H1 (cell line): ENCODE results near the gene MKLN1. TPM values are rescaled to one million over a fixed set of nuclear protein-coding genes. Genes with fewer than 3 reads are reported as not detected.
A peak's percentile ranks its signal among the peaks of the same experiment; 100 is the strongest.

Source experiments
- CTCF ChIA-PET: fragments of 300-600 bp; sonication (Branson Sonifier 250); formaldehyde crosslinking; loops from one replicate; lab custom pipeline; 2021; ENCODE audit not compliant: partially characterized antibody; lab: Charles Lee
- POLR2A ChIA-PET: fragments of 300-600 bp; sonication (Branson Sonifier 250); formaldehyde crosslinking; loops from one replicate; lab custom pipeline; 2021; ENCODE audit warnings: inconsistent platforms; ENCODE audit not compliant: partially characterized antibody; lab: Charles Lee
- DNase-seq, 2 experiments: peaks; one replicate each; pipeline versions ENCODE4 v3.0.0 to v3.0.0-alpha.2; 2010 to 2022; ENCODE audit warnings: low spot score in 2 of 2, low read depth in 1 of 2, mixed read lengths in 1 of 2
- FAIRE-seq: peaks from 2 replicates; lab custom pipeline; 2011; peaks lifted over from hg19 to GRCh38; lab: Jason Lieb, UNC
- H2AFZ ChIP-seq: 2 replicates; pipeline ENCODE4 v1.8.1; 2012; ENCODE audit warnings: low read length, inconsistent platforms
- H2AK5ac ChIP-seq: 2 replicates; pipeline ENCODE4 v1.6.1; 2013; ENCODE audit warnings: low read depth, low read length
- H2BK120ac ChIP-seq: replicated peaks from 2 replicates; pipeline ENCODE3; 2013; ENCODE audit warnings: low read depth, low read length, inconsistent platforms
- H2BK12ac ChIP-seq: 2 replicates; pipeline ENCODE4 v1.6.1; 2013; ENCODE audit warnings: low read depth, low read length
- H2BK15ac ChIP-seq: 2 replicates; pipeline ENCODE4 v1.6.1; 2013; ENCODE audit warnings: low read length
- H2BK20ac ChIP-seq: 2 replicates; pipeline ENCODE4 v1.6.1; 2013; ENCODE audit warnings: low read length
- H2BK5ac ChIP-seq: 2 replicates; pipeline ENCODE4 v1.6.1; 2013; ENCODE audit warnings: low read depth, low read length
- H3K14ac ChIP-seq: 2 replicates; pipeline ENCODE4 v1.6.1; 2013; ENCODE audit warnings: inconsistent platforms; ENCODE audit not compliant: insufficient read length
- H3K18ac ChIP-seq: 2 replicates; pipeline ENCODE4 v1.6.1; 2013; ENCODE audit warnings: low read length; ENCODE audit errors: extremely low read depth
- H3K23ac ChIP-seq: 2 replicates; pipeline ENCODE4 v1.6.1; 2013; ENCODE audit warnings: inconsistent platforms; ENCODE audit not compliant: insufficient read length
- H3K23me2 ChIP-seq: 2 replicates; pipeline ENCODE4 v1.6.1; 2013; ENCODE audit warnings: low read depth, low read length
- H3K27ac ChIP-seq: 2 replicates; pipeline ENCODE4 v1.6.1; 2011; ENCODE audit warnings: low read depth, low read length, inconsistent platforms
- H3K27me3 ChIP-seq, 4 experiments: replicated peaks in 1 of 4; 1 replicate in 1 of 4; 2 replicates in 3 of 4; pipeline versions ENCODE4 v1.6.1 to v1.8.1; 2011 to 2013; ENCODE audit warnings: low read length in 3 of 4, mild to moderate bottlenecking in 3 of 4, inconsistent platforms in 2 of 4, mixed read lengths in 2 of 4, moderate library complexity in 1 of 4; ENCODE audit not compliant: control insufficient read depth in 3 of 4, insufficient read depth in 3 of 4; ENCODE audit errors: extremely low read depth in 1 of 4
- H3K36me3 ChIP-seq, 4 experiments: 2 replicates each; pipeline versions ENCODE4 v1.6.1 to v1.8.1; 2011 to 2013; ENCODE audit warnings: mild to moderate bottlenecking in 4 of 4, low read length in 3 of 4, moderate library complexity in 2 of 4, control low read depth in 1 of 4, inconsistent platforms in 1 of 4; ENCODE audit not compliant: insufficient read depth in 4 of 4, control insufficient read depth in 2 of 4
- H3K4ac ChIP-seq: replicated peaks from 2 replicates; pipeline ENCODE3; 2013; ENCODE audit warnings: low read length, low read depth, mixed read lengths, inconsistent platforms; ENCODE audit not compliant: insufficient read length
- H3K4me1 ChIP-seq, 4 experiments: replicated peaks in 1 of 4; 1 replicate in 1 of 4; 2 replicates in 3 of 4; pipeline versions ENCODE4 v1.6.1 to v1.8.1; 2011 to 2013; ENCODE audit warnings: low read length in 3 of 4, inconsistent platforms in 2 of 4, mixed read lengths in 1 of 4; ENCODE audit not compliant: insufficient read depth in 4 of 4, control insufficient read depth in 3 of 4
- H3K4me2 ChIP-seq, 2 experiments: 2 replicates each; pipeline versions ENCODE4 v1.6.1 to v1.8.1; 2011 to 2013; ENCODE audit warnings: low read depth in 2 of 2, low read length in 2 of 2, control low read depth in 1 of 2, inconsistent platforms in 1 of 2, mild to moderate bottlenecking in 1 of 2; ENCODE audit not compliant: insufficient read depth in 1 of 2
- H3K4me3 ChIP-seq, 4 experiments: fragments of 200-600, 300-600 bp in 1 of 4; sonication (generic), shearing (Covaris generic), sonication (Bioruptor Twin) in 1 of 4; 2 replicates each; pipeline versions ENCODE4 v1.5.1 to v1.8.1; 2011 to 2016; ENCODE audit warnings: low read length in 4 of 4, low read depth in 3 of 4, control low read depth in 2 of 4, inconsistent platforms in 2 of 4, mild to moderate bottlenecking in 2 of 4, mixed read lengths in 1 of 4, moderate library complexity in 1 of 4; ENCODE audit not compliant: insufficient read depth in 2 of 4; ENCODE audit errors: extremely low read depth in 1 of 4
- H3K56ac ChIP-seq: replicated peaks from 2 replicates; pipeline ENCODE3; 2013; ENCODE audit warnings: low read depth, mild to moderate bottlenecking, mixed read lengths, low read length, inconsistent platforms; ENCODE audit not compliant: insufficient read length
- H3K79me1 ChIP-seq: 2 replicates; pipeline ENCODE4 v1.6.1; 2013; ENCODE audit warnings: low read depth, low read length, control low read depth
- H3K79me2 ChIP-seq, 2 experiments: 2 replicates each; pipeline versions ENCODE4 v1.6.1 to v1.8.1; 2012 to 2013; ENCODE audit warnings: low read length in 2 of 2, mild to moderate bottlenecking in 2 of 2, inconsistent platforms in 1 of 2; ENCODE audit not compliant: insufficient read depth in 2 of 2, control insufficient read depth in 1 of 2
- H3K9ac ChIP-seq, 4 experiments: replicated peaks in 1 of 4; 1 replicate in 1 of 4; 2 replicates in 3 of 4; pipeline versions ENCODE4 v1.6.1 to v1.8.1; 2011 to 2013; ENCODE audit warnings: low read depth in 3 of 4, low read length in 3 of 4, control low read depth in 2 of 4, mild to moderate bottlenecking in 2 of 4, moderate library complexity in 2 of 4, inconsistent platforms in 1 of 4; ENCODE audit errors: extremely low read depth in 1 of 4
- H3K9me3 ChIP-seq, 2 experiments: 2 replicates each; pipeline versions ENCODE4 v1.6.1 to v1.8.1; 2012 to 2013; ENCODE audit warnings: mild to moderate bottlenecking in 2 of 2, moderate library complexity in 2 of 2, control low read depth in 1 of 2, inconsistent platforms in 1 of 2, low read depth in 1 of 2, low read length in 1 of 2, mixed read lengths in 1 of 2; ENCODE audit not compliant: insufficient read depth in 2 of 2
- H4K20me1 ChIP-seq, 2 experiments: replicated peaks in 1 of 2; 2 replicates each; pipeline versions ENCODE3 to v1.8.1; 2011 to 2013; ENCODE audit warnings: inconsistent platforms in 2 of 2, low read length in 2 of 2, mild to moderate bottlenecking in 1 of 2; ENCODE audit not compliant: insufficient read depth in 2 of 2, control insufficient read depth in 1 of 2
- H4K5ac ChIP-seq: 2 replicates; pipeline ENCODE4 v1.6.1; 2013; ENCODE audit warnings: low read length, low read depth, mixed read lengths, inconsistent platforms; ENCODE audit not compliant: insufficient read length
- H4K8ac ChIP-seq: 2 replicates; pipeline ENCODE4 v1.8.0; 2013; ENCODE audit warnings: mild to moderate bottlenecking, moderate library complexity, low read length, inconsistent platforms; ENCODE audit not compliant: insufficient read depth; ENCODE audit errors: extremely low read depth
- H4K91ac ChIP-seq: replicated peaks from 2 replicates; pipeline ENCODE3; 2013; ENCODE audit warnings: low read length, mixed read lengths, inconsistent platforms; ENCODE audit not compliant: insufficient read length
- ASH2L ChIP-seq: fragments of 200-600, 300-600 bp; sonication (generic); IDR thresholded peaks from one replicate; pipeline ENCODE4 v1.7.1; 2017; ENCODE audit warnings: low read length
- CTBP2 ChIP-seq: IDR thresholded peaks from 2 replicates; pipeline ENCODE4 v1.7.0; 2011; ENCODE audit warnings: borderline replicate concordance, mild to moderate bottlenecking, moderate library complexity, mixed read lengths, low read length; ENCODE audit not compliant: insufficient read depth, insufficient read length
- KDM4A ChIP-seq: IDR thresholded peaks from one replicate; pipeline ENCODE4 v1.7.1; 2012; ENCODE audit warnings: low read depth, mild to moderate bottlenecking, moderate library complexity, low read length, inconsistent platforms; ENCODE audit not compliant: severe bottlenecking
- YY1 ChIP-seq: IDR thresholded peaks from 2 replicates; pipeline ENCODE4 v1.6.1; 2011; ENCODE audit warnings: low read depth, mild to moderate bottlenecking, low read length
- WGBS, 2 experiments: shearing (Covaris generic) in 1 of 2; methylation state at CpG; one replicate each; pipeline versions ENCODE4 v1.1.6 to v1.1.7; 2013 to 2015; ENCODE audit warnings: low lambda C conversion rate in 2 of 2, mixed read lengths in 2 of 2, inconsistent platforms in 1 of 2, low coverage in 1 of 2, missing lambda C conversion rate in 1 of 2; ENCODE audit not compliant: insufficient replicate concordance in 2 of 2, insufficient coverage in 1 of 2, insufficient read length in 1 of 2; ENCODE audit errors: extremely low coverage in 1 of 2, missing lambda C conversion rate in 1 of 2; 5-methylcytosine and 5-hydroxymethylcytosine counted together
- polyA plus RNA-seq, 7 experiments: library from polyadenylated mRNA; depleted of rRNA in 3 of 7; stranded (reverse) in 5 of 7; unstranded in 2 of 7; fragments of >200 nt in 5 of 7; fragments of 200-250 nt in 2 of 7; gene quantifications; 1 replicate in 5 of 7; 2 replicates in 1 of 7; 4 replicates in 1 of 7; pipeline versions ENCODE4 v1.2.1 to v1.2.3, GENCODE V29; 2011 to 2013; ENCODE audit warnings: missing spikeins in 2 of 7, mixed read lengths in 2 of 7
- total RNA-seq: library from RNA; stranded (reverse); fragmentation: NEBNext Ultra II Directional; extraction: Animal tissue kit (Norgen Biotek cat#: 25700); gene quantifications from 2 replicates; pipeline ENCODE4 v1.2.1, GENCODE V29; 2021

MKLN1 gene
- total and polyA plus RNA-seq, 2 of the 8 experiments (the other 6 are each of a cell fraction or from before 2014, with no cell fraction given) = 22.3 to 50.9 TPM

GRCh38 chr7:131325179-131325840 lies 2.4 kb upstream of the MKLN1 start:
- Histone ChIP-seq H3K9ac (no peak overlapping the region), H3K27ac (no peak overlapping the region), H2BK15ac (0 out of 2 replicates have a peak overlapping the region, but pooled peaks have one; percentile 12), H3K9me3 (no peaks in the 10 kb centered on the region)
- CTCF ChIA-PET = interaction anchor here (0.6 to 1.9 kb wide), 6 partner anchors 13 to 1958 kb away, joined by 3 to 7 read pairs (median 3); no protein-coding TSS in a partner anchor
- no peak for TF ChIP-seq YY1
- TF ChIP-seq KDM4A = no peak
- TF ChIP-seq CTBP2 = no peak
- no peak for TF ChIP-seq ASH2L
- TF ChIP-seq, all 59 proteins: peak for 0
- H2BK120ac ChIP-seq = no peak overlapping the region
- FAIRE-seq = no peak
- no peak overlapping the region for H4K5ac ChIP-seq
- DNase-seq = no peak
- H3K23ac ChIP-seq = no peak overlapping the region
- no peak overlapping the region for H3K4me2 ChIP-seq
- no peak overlapping the region for H4K91ac ChIP-seq
- H3K36me3 ChIP-seq = no peaks in the 10 kb centered on the region
- H3K27me3 ChIP-seq = no peaks in the 10 kb centered on the region
- H3K79me2 ChIP-seq = peaks cover 11 to 26% of the 10 kb centered on the region in 2 experiments
- H3K4me1 ChIP-seq = peaks cover 2 to 19% (median 8%) of the 10 kb centered on the region in 4 experiments; a peak in 5 of 7 replicates
- POLR2A ChIA-PET = interaction anchor here (0.7 to 1.5 kb wide), 3 partner anchors 25 to 118 kb away, joined by 3 to 5 read pairs (median 4); no protein-coding TSS in a partner anchor
- H3K18ac ChIP-seq = no peak overlapping the region
- H3K14ac ChIP-seq = no peak overlapping the region
- H3K4me3 ChIP-seq = no peak overlapping the region
- no peaks in the 10 kb centered on the region; the same call in 1 of the 2 replicates for H3K79me1 ChIP-seq
- peaks cover 6% of the 10 kb centered on the region for H3K23me2 ChIP-seq
- 88% methylated on average over 5 of the region's 5 CpGs; no CpG with 5 or more reads in 1 of the 2 experiments for WGBS, 2 experiments
- H2AK5ac ChIP-seq = no peak overlapping the region
- no peak overlapping the region for H2AFZ ChIP-seq
- no peaks in the 10 kb centered on the region for H4K20me1 ChIP-seq
- H4K8ac ChIP-seq = no peak overlapping the region
- no peak overlapping the region for H3K4ac ChIP-seq
- no peak overlapping the region for H2BK12ac ChIP-seq
- H2BK20ac ChIP-seq = no peak overlapping the region
- peak overlapping the region; percentile 20 for H3K56ac ChIP-seq
- H2BK5ac ChIP-seq = no peak overlapping the region
